NCI-H748 (cell line): ENCODE results near the gene STK11.
"Not testable (repeated sequence)": the region's sequence is repeated elsewhere in the genome, so short reads cannot be mapped to it uniquely, and the experiment has no call there.

Experiments used
- DNase-seq: peaks from one replicate; lab custom pipeline; 2025; ENCODE audit not compliant: unreplicated experiment; lab: John Stamatoyannopoulos, UW

The STK11 gene

DNA sequence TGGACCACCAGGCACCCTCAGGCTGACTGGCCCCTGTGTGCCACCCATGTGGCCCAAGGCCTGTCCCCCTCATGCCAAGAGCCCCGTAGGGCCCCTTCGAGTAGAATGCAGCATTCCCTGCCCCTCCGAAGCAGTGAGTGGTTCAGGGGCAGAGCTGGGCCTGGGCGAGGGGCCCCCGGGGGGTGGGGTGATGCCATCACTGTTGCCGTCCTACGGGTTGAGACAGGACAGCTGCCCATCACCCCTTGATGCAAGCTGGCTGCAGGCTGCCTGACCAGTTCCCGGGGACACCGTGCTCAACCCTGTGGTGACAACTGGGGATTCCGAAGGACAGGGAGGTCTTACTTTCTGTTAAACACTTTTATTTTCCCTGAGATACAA, 36.2 kb upstream of the STK11 start:
- no peak for DNase-seq

DNA sequence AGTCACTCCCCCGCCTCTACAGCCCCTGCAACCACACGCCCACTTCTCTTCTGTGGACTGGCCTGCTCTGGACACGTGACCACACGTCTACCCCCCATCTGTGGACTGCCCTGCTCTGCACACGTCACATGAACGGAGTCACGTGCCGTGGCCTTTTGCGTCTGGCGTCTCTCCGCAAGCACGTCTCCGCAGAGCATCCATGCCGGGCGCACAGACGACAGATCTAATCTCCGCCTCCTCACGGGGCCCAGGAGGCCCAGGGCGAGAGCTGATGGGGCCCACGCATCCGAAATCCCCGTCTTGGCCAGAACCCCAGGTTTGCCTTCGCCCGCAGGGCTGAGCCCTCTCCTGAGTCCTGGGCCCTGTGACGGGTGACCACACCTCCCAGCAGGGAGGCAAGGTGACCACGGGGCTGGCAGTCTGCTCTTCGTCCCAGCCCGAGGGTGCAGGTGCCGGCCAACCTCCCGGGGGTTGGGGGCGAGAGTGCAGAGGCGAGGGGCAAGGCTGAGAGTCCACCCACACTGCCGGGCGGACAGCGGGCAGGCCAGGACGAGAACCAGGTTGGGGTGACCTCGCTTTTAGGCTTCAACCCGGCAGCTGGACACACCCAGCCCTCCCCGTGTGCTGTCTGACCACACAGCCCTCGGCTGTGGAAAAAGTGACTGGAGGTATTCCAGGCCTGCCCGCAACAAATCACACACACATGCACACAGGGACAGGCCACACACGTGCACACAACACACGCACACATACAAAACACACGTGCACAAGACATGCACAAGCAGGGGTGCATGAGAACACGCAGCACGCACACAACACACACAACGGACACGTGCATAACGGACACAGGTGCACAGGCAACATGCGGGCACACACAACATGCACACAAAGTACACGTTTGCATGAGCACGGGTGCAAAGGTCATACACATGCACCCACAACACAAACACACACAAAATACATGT, 35.4 kb upstream of the STK11 start:
- DNase-seq = no peak

GRCh38 chr19:1170938-1171754, 34.4 kb upstream of the STK11 start:
- DNase-seq = no peak

- no peak for DNase-seq
These were observed 33.7 kb upstream of the STK11 start for GRCh38 chr19:1171755-1172352.

DNA sequence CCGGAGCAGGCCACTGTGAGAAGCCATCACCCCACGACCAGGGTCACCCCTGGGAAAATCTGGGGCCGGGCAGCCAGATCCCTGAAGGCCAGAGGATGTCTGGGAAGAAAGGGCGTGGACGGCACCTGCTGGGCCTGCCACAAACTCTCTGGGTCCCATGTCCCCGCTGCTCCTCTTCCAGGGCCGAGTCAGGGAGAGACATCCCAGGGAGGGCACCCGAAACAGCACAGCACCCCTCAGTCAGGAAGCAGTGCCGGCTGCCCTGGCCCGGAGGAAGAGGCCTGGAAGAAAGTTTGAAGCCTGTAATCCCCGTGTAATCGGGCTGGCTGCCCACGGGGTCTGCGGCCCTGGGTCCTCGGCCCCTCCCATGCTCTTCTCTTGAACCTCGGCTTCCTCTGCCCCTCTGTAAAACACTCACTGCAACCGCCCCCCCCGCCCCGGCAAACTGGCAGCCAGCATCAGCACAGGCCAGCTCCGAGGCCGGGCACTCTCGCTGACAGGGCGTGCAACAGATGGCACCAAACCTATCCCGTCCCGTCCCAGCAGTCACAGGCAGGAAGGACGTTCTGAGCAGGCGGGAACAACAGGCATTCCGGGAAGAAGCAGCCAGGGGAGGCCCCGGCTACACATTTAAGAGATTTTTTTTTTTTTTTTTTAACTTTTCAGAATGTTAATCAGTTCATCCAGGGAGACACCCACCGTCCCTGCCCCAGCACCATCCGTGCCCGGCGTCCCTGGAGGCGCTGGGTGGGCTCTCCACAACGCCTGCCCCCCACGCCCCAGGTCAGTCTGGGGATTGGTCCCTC, 33.0 kb upstream of the STK11 start:
- DNase-seq = no peak

GRCh38 chr19:1173159-1173844, 32.3 kb upstream of the STK11 start:
- peak; percentile 12 for DNase-seq

- peak; percentile 77 for DNase-seq
These were observed 31.5 kb upstream of the STK11 start, which contains the start of gene SBNO2 for GRCh38 chr19:1173845-1174809. Gene SBNO2, minus strand, starts transcription at chr19:1174268. Its CDS starts 19,992 bp downstream, at chr19:1154276.

DNA sequence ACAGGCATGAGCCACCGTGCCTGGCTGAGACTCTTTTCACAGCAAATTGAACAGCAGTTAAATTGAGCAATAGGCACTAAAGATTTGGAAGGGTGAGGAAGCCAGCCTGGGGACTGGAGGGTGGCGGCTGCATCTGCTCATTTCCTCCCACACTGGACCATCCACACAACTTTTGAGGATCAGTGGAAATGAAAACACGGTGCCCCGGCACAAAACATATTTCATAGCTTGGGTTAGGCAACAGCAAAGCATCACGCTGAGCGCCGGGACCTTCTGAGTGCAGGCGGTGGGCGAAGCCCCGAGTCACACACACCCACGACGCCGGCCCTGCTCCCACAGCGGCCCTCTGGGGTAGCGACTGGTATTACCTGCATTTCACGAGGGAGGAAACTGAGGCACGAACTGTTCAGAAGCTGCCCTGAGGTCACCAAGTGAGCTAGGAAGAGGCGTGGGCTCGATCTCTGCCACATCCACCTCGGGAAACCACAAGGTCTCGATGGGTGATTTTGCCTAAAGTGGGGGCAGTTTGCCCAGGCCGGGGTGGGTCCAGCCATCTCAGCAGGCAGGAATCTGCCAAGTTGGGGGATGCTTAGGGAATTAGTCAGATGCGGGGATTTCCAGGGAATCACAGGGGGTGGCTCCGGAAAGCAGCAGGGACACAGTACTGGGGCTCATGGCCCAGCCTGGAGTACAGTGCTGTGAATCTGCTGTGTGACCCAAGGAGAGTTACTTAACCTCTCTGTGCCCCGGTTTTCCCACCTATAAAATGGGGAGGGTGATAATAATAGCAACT, 28.1 kb upstream of the STK11 start:
- DNase-seq = no peak

- DNase-seq = no peak
These were observed 24.0 kb upstream of the STK11 start for GRCh38 chr19:1181606-1182005.

DNA sequence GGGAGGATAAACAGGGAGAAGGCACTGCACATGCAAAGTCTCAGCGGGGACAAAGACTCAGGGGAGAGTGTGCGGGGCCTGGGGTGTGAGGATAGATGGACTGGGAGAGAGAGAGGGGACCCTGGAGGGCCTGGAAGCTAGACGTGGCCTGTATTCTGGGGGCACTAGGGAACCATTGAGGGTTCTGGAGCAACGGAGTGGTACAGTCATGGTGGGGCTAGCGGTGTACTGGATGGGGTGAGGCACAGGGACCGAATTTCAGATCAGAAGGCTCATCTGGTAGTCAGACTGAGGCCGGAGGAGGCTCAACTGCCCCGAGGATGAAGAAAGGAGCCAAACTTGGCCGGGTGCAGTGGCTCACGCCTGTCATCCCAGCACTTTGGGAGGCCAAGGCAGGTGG, 23.5 kb upstream of the STK11 start:
- no peak for DNase-seq

GRCh38 chr19:1182727-1183126, 22.9 kb upstream of the STK11 start:
- DNase-seq = no peak

DNA sequence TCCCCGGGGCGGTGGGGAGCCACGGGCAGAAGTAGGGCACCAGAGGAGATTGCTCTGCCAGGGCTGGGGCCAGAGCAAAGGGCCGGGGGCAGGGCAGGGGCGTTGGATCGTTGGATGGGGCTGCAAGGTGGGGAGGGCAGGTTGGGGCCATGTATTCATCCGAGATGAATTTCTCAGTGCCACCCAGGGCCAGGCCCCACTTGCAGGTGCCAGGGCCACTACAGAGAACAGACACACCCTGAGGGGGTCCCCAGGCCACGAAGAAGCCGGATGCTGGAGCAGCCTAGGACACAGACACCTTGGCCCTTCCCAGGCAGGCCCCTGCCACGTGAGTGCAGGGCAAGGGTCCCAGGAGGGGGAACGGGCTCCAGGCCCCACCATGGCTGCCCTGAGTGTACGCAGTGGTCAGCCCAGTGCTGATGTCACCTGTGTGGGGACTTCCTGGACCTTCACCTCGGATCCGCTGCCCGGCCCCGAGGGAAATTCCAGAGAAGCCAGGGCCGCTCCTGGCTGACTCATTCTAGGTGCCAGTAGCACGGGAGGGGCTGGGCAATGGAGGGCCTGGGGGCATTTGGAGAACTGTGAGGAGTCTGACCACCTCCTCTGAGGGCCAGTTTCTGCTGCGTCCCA, 21.9 kb upstream of the STK11 start:
- no peak for DNase-seq

DNA sequence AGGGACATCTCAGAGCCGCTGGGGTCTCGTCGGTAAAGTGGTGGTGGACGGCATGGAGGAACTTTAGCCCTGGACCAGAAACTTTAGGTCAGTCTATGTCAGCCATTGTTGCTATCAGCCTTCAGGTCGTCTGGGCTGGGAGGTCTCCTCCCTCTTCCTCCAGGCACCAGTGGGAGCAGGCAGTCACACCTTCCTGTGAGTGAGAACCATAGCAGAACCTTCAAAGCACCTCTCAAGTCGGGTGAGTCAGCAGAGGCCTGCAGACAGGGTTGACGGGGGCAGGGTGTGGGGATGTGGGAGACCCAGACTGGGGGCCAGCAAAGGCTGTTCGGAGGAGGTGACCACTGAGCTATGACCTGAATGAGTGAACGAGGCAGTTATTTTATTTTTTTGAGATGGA, 16.2 kb upstream of the STK11 start:
- no peak for DNase-seq

GRCh38 chr19:1199531-1199930, 6.0 kb upstream of the STK11 start:
- no peak for DNase-seq

DNA sequence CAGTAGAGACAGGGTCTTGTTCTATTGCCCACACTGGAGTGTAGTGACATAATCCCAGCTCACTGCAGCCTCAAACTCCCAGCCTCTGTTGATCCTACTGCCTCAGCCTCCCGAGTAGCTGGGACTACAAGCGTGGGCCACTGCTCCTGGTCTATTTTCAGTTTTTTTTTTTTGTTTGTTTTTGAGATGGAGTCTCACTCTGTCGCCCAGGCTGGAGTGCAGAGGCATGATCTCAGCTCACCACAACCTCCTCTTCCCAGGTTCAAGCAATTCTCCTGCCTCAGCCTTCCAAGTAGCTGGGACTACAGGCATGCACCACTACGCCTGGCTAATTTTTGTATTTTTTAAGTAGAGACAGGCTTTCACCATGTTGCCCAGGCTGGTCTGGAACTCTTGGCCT, 5.0 kb upstream of the STK11 start:
- not testable (repeated sequence) for DNase-seq

DNA sequence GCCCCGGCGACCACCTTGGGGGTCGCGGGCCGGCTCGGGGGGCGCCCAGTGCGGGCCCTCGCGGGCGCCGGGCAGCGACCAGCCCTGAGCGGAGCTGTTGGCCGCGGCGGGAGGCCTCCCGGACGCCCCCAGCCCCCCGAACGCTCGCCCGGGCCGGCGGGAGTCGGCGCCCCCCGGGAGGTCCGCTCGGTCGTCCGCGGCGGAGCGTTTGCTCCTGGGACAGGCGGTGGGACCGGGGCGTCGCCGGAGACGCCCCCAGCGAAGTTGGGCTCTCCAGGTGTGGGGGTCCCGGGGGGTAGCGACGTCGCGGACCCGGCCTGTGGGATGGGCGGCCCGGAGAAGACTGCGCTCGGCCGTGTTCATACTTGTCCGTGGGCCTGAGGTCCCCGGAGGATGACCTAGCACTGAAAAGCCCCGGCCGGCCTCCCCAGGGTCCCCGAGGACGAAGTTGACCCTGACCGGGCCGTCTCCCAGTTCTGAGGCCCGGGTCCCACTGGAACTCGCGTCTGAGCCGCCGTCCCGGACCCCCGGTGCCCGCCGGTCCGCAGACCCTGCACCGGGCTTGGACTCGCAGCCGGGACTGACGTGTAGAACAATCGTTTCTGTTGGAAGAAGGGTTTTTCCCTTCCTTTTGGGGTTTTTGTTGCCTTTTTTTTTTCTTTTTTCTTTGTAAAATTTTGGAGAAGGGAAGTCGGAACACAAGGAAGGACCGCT, 729 bp downstream of the STK11 start:
- no peak for DNase-seq

DNA sequence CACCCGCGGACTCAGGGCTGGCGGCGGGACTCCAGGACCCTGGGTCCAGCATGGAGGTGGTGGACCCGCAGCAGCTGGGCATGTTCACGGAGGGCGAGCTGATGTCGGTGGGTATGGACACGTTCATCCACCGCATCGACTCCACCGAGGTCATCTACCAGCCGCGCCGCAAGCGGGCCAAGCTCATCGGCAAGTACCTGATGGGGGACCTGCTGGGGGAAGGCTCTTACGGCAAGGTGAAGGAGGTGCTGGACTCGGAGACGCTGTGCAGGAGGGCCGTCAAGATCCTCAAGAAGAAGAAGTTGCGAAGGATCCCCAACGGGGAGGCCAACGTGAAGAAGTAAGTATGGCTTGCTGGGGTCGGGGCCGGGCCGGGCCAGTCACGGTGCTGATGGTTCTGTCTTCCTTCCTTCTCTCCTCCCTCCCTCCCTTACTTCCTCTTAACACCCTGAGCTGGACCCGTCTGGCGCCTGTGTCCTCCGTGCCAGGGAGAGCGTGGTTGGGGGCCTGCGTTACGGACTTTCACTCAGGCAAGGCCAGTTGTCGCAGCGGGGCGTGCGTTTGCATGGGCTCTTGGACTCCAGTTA, 1.4 kb downstream of the STK11 start:
- DNase-seq = peak; percentile 41
